NCI-H774 (cell line): ENCODE measurements around the gene CLTB.

ENCODE experiments used
- DNase-seq: peaks from one replicate; lab custom pipeline; 2025; lab: John Stamatoyannopoulos, UW

CLTB gene

DNA sequence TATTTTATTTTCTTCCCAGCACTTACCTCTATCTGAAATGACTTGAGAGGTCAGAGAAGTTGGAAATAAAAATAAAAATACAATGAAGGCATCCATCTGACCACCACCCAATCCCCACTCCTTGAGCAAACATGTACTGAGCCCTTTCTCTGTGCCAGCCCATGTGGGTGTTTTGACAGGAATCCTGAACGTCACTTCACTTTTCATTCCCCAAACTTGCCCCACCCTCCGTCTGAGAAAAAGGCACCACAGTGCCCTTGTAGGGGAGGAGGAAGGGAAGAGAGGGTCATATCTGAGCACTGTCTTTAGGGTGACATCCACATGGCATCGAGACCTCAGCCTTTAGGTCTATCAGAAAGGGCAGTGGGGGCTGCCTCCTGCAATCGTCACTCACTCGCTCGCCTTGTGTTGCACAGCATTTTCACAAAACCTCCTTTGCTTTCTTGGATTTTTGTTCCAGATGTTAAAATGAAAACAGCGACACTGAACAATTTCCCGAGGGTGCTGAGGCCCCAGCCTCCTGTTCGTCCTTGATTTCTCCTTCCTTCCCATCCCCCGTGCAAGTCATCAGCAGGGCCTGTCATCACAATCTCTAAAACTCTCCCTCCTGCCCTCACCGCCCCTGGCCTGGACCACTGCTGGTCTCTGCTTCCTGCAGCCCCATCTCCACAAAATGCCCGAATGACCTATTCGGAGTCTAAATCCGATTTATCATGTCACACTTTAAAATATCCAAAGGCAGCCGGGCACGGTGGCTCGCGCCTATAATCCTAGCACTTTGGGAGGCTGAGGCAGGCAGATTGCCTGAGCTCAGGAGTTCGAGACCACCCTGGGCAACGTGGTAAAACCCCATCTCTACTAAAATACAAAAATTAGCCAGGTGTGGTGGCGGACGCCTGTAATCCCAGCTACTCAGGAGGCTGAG, 14.8 kb downstream of the CLTB start:
- DNase-seq = no peak

DNA sequence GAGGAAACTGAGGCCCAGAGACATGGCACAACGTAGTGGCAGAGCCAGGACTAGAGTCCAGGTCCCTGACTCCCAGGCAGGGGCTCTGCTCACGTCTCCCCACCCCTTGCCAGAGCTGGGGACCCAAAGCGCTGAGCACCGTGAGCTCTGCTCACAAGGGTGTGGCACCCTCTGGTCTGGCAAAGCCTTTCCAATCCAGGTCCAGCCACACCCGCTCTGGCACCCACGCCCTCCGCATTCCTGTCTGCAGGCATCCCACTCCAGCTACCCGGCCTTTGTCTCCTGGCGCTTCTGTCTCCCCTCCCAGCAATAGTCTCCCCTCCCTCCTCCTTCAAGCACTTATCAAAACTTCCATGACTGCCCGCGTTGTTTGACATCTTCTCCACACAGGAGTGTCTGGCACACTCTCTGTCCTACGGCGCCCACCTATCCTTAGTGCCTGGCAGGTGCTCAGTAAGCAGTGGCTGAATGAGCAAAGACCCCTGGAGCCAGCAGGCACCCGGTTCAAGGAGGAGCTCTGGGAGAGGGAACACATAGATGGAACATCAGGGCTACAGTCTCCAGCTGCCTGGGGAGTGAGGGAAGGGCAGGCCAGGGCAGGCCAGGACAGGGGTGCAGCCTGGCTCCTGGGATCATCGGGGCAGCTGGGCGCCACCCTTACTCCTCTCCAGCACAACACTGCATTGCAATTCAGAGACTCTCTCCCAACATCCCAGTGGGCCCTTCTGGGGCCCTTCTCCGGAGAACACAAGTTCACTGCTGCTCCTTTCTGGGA, 15.8 kb downstream of the CLTB start:
- no peak for DNase-seq

DNA sequence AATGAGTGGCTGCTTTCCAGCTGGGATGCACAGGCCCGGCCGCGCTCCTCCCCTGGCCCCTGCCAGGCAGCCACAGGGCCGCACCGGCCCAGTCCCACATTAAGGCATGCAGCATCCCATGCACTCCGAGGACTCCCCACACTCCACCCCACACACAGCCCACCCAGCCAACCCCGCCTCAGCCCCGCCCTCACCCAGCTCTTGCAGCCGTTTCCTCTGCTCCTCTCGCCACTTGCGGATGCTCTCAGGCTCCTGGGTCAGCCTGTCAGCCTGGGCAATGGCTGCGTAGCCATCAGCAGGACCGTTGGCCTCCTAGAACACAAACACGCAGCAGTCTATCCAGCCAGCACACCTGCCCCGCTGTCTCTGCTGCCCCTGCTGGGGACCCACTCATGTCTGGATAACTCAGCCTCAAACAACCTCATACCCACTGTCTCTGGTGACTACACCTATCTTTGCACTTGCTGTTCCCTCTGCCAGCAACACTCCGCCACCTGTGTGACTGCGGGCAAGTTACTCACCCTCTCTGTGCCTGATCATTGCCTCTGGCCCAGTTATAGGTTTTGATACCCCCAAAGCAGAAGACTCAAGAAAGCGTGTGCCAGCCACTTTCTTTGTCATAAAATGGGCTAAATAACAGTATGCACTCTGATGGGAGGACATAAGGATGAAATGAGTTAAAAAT, 18.5 kb downstream of the CLTB start:
- DNase-seq = no peak

GRCh38 chr5:176396330-176396729, 20.0 kb downstream of the CLTB start:
- DNase-seq = no peak

DNA sequence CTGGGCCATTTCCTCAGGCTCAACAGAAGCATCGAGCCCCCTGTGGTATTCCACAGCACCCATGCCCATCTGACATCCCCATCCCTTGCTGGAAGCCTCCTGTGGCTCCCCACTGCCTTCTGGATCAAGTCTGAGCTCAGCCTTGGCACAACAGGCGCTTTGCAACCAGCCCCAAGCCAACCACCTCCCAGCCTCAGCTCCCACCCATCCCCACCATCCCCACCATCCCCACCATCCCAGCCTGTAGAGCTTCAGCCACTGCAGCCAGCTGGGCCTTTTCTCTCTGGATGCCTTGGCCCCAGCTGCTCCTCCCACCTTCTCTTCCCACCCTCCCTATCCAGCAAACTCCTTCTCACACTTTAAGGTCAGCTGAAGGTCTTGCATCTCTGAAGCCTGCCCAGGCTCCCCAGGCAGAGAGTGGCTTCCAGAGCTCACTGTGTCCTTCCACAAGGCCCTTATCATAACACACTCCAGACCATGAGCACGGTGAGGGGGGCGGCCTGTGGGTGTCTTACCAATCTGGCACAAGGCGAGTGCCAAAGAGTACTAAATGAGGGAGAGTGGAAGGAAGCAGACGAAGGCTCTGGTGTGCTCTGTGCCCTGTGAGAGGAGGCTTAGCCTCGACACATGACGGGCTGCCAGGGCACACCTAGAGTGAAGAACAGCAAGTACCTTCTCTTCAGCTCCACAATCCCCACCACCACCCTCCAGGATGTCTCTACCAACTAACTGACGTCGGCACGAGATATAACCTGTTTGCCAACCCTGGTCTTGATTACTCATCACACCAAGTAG, 21.3 kb downstream of the CLTB start:
- no peak for DNase-seq

- no peak for DNase-seq
Observed at GRCh38 chr5:176394096-176394495, 22.2 kb downstream of the CLTB start.

DNA sequence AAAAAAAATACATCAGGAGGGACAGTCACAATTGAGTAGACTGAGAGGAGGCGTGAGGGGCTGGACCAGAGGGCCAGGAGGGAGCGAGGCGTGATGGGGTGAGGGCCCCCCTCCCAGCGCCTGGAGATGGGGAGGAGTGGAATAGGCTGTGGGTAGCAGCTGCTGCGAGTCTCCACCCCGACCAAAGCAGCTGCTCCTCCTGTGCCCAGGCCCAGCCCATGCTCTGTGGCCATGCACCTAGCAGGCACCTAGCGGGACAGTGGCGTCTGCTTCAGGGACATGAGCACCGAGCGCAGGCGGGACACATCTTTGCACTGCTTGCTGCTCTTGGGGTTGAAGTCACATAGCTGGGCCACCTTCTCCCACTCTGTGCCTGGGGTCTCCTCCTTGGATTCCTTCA, 23.8 kb downstream of the CLTB start:
- no peak for DNase-seq

- no peak for DNase-seq
Observed at GRCh38 chr5:176391999-176392398, 24.3 kb downstream of the CLTB start.

GRCh38 chr5:176391479-176391878, 24.9 kb downstream of the CLTB start:
- no peak for DNase-seq

GRCh38 chr5:176389135-176390123, 26.9 kb downstream of the CLTB start:
- peak; percentile 38 for DNase-seq

GRCh38 chr5:176388444-176389134, 27.8 kb downstream of the CLTB start, which contains the start of the genes HIGD2A and NOP16:
Gene HIGD2A (plus strand): TSS chr5:176388751. CDS start chr5:176388820, 69 bp downstream.
Gene NOP16 (minus strand): TSS chr5:176388598. CDS start chr5:176388539, 59 bp downstream.
- DNase-seq = peak; percentile 97

- DNase-seq = no peak
Observed at GRCh38 chr5:176388003-176388443, 28.3 kb downstream of the CLTB start.

DNA sequence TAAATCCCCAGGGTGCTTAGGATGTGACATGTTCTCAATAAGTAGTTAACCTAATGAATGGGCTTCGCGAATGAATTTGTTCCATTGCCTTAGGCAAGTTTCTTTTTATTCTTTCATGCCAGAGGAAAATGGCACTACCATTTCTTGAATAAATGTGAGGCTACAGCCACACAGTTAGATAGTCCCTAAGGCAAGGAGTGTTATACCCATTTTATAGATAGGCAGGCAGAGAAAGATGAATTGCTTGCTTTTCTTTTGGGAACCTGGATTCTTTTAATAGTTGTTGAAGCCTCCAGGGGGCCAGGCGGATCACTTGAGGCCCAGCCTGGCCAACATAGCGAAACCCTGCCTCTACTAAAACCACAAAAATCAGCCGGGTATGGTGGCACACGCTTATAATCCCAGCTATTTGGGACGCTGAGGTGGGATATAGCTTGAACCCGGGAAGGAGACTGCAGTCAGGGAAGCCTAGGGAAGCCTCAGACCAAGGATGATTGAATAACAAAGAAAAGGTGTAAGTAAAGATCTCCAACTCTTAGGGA, 28.9 kb downstream of the CLTB start:
- no peak for DNase-seq

GRCh38 chr5:176386491-176386890, 29.8 kb downstream of the CLTB start:
- no peak for DNase-seq

DNA sequence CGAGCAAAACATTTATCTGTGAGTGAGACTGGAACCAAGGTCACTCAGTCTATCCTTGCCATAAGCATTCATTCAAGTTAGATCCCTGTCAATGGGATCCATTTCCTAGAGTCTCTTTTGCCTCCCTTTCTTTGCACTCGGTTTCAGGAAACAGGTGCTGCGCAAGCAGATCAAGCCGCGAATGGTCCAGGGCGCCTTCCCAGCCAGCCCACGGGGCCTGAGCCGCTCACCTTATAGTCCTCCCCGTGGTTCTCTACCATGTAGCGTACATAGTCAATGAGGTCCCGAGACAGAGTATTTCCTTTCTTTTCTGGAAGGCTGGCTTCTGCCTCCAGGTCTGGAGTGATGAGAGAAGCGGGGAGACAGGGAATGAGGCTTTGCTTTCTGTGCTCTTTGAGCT, 31.3 kb downstream of the CLTB start:
- DNase-seq = no peak

- DNase-seq = no peak
Observed at GRCh38 chr5:176384366-176384930, 31.9 kb downstream of the CLTB start.

DNA sequence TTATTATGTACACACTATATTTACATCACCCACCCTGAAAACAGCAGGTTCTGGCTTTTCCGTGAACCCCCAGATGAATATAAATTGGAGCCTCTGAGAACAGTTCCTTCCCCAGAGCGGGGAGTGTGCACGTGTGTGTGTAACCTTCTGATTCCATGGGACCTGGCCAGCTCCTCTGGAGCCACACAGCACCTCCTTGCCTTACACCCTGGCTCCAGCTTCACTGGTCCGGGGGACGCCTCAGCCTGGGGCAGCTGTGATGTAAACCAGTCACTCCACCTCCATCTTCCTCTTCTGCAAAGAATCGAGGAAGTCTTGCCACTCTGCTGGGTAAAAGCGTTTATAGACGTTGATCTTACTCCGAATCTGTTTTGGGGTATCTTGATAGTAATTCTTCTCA, 32.4 kb downstream of the CLTB start:
- DNase-seq = no peak

DNA sequence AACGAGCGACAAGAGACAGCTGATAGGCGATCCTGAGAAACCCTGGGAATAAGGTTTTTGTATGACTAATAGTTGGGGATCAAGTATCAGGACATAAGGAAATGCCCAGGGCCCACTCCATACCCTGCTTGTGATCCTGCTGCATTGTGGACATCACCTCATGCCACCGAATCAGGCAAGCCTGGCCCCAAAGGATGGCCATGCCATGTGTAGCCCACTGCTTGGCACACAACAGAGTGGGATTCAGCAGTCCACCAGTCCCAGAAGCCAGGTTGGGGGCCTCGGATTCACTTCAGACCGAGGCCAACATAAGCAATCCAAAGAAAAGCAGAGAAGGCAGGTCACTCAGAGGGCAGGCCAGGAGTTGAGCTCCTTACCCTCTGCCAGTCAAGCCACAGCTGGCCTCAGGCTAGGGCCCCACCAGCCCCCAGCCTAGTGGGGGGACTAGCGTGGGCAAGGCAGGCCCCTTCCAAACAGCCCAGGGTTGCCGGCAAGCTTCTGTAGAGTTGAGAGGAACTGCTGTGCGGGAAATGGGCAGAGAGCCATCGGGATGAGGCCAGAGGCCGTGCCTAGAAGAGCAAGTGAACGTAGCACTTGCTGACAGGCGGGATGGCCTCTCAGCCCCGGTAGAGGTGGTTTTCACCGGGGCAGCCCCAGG, 33.0 kb downstream of the CLTB start:
- DNase-seq = no peak
